G401 (cell line): Measurements from ENCODE around the gene ATRX. TPM values are rescaled to one million over a fixed set of nuclear protein-coding genes. Genes with fewer than 3 reads are reported as not detected.
"Not testable (repeated sequence)": the region's sequence is repeated elsewhere in the genome, so short reads cannot be mapped to it uniquely, and the experiment has no call there.

ENCODE experiments used
- DNase-seq: peaks from one replicate; pipeline ENCODE4 v3.0.0-alpha.2; 2015; ENCODE audit warnings: low spot score
- in situ Hi-C: cut with HindIII; loops from 2 replicates; pipeline ENCODE4 v1.10.0; 2016; ENCODE audit warnings: low sequenced_read_pairs, mixed read lengths
- total RNA-seq: library from RNA; depleted of rRNA; stranded (reverse); fragments of >200 nt; shearing (Covaris generic); gene quantifications from 2 replicates; pipeline ENCODE4 v1.2.3, GENCODE V29; 2014; rRNA removed

ATRX gene
- total RNA-seq, 1 experiment from 2014 or later = 40.4 TPM

GRCh38 chrX:77528034-77528433 is 258.0 kb downstream of the ATRX start:
- in situ Hi-C loops = no loop called here
- DNase-seq = no peak

DNA sequence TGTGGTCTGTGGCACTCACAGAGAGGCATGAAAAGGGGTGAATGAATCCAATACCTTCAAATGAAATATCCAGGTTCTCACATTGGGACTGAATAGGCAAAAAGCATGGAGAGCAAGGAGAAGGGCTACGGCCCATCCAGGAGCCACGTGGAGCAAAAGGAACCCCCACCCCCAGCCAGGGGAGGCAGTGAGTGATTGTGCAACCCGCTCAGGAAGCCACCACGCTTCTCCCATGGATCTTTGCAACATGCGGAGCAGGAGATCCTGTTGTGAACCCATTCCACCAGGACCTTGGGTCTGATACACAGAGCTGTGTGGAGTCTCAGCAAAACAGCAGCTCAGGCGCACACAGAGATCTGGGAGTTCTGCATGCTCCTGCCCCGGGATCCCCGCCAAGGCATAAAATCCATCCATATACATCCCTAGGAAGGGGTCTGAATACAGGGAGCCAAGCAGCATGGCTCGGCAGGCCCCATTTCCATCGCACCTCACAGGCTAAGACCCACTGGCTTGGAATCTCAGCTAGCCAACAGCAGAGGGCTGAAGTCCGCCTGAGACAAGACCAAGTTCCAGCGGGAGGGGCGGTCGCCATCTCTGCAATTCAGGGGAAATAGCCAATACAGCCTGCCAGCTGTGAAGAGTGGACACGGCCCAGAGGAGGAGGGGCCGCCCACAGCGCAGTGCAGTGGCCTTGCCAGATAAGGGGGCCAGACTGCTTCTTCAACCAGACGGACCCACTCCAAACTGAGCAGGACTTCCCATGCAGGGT is 258.6 kb downstream of the ATRX start:
- DNase-seq = no peak
- in situ Hi-C loops = no loop called here

- no peak for DNase-seq
- in situ Hi-C loops = no loop called here
Measured at GRCh38 chrX:77519765-77520164, 266.3 kb downstream of the ATRX start.

GRCh38 chrX:77514177-77514576 is 271.8 kb downstream of the ATRX start:
- DNase-seq = no peak
- in situ Hi-C loops = no loop called here

GRCh38 chrX:77510007-77510406 is 276.0 kb downstream of the ATRX start:
- DNase-seq = no peak
- in situ Hi-C loops = no loop called here

DNA sequence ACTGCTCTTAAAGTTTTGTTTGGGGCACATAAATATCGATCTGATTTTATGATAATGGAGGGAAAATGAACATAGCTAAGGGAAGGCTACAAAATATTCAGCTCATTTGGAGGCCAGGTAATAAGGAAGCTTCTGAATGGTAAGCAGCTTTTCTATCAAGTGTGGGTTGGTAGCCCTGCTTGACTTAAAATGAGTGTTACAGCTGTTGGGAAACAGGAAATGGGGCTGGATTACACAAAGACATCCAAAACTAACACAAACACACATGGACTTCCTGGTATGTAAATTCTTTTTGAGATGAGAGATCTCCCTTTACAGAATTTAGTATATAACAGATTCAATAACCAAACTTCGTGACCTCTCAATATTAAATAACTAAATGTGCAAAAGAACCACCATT is 280.8 kb downstream of the ATRX start:
- in situ Hi-C loops = no loop called here
- DNase-seq = no peak

GRCh38 chrX:77502951-77503525 is 283.0 kb downstream of the ATRX start:
- in situ Hi-C loops = no loop called here

GRCh38 chrX:77500164-77500563 is 285.9 kb downstream of the ATRX start:
- DNase-seq, in situ Hi-C loops: not testable (repeated sequence)

More at GRCh38 chrX:77502951-77503525, 283.0 kb downstream of the ATRX start:
- no peak for DNase-seq

DNA sequence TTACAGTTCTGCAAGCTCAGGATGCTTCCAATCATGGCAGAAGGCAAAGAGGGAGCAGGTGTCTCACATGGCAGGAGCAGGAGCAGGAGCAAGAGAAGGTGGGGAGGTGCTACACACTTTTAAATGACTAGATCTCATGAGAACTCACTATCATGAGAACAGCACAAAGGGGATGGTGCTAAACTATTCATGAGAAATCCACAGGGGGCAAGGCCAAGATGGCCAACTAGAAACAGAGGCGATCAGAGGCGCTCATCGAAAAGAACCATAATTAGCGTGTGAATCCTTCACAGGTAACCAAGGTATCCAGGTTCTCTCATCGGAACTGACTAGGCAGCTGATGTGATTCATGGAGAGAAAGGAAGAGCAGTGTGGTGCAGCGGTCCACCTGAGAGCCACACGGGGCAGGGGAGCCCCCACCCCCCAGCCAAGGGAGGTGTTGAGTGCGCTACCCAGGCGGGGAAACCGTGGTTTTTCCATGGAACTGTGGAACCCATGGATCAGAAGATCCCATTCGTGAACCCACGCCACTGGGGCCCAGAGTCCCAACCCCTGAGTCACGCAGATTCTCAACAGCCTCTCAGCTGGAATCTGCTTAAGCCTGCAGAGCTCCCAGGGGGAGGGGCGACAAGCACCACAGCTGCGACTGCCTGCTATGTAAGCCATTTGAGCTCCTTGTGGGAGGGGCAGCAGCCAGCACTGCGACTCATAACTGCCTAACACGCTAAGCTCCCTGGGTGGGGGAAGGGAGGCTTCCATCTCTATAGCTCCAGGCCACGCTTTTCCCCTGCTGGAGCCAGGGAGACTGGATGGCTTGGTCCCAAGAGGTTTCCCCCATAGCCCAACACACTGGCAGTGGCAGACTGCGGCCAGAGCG is 292.1 kb downstream of the ATRX start:
- in situ Hi-C loops = no loop called here
- DNase-seq = no peak

DNA sequence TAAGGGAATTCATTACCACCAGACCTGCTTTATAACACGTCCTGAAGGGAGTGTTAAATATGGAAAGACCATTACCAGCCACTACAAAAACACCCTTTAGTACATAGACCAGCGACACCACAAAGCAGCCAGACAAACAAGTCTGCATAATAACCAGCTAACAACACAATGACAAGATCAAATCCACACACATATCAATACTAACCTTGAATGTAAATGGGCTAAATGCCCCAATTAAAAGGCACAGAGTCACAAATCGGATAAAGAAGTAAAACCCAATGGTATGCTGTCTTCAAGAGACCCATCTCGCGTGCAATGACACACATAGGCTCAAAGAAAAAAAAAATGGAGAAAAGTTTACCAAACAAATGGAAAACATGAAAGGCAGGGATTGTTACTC is 302.0 kb downstream of the ATRX start:
- in situ Hi-C loops = no loop called here
- DNase-seq = no peak

GRCh38 chrX:77455437-77455836 is 330.6 kb downstream of the ATRX start:
- in situ Hi-C loops = no loop called here
- DNase-seq = no peak

Other genes starting within 250 kb of the ATRX start
- 49.5 and 76.5 TPM in 2 replicates for gene MAGT1, start 109.2 kb upstream of the ATRX start, total RNA-seq
- 408 and 546 TPM in 2 replicates for gene COX7B, start 113.3 kb upstream of the ATRX start, total RNA-seq
- 1.4 and 5.2 TPM in 2 replicates for gene ATP7A, start 124.5 kb upstream of the ATRX start, total RNA-seq
- gene PGAM4, start 183.4 kb upstream of the ATRX start, total RNA-seq = 0.17 TPM in 1 of 2 replicates, not detected in the other